Activated CD4-positive, alpha-beta T cell treated with anti-CD3 and anti-CD28 coated beads, Interleukin-2, Interleukin-4, amounts not matched to agents 100 ng/mL and 50 ng/mL, durations not matched to agents 16 hours and 8 hours (primary cell): ENCODE measurements around the gene DEFB126.
A peak's percentile ranks its signal among the peaks of the same experiment; 100 is the strongest.
"Not testable (repeated sequence)": the region's sequence is repeated elsewhere in the genome, so short reads cannot be mapped to it uniquely, and the experiment has no call there.

Experiments
- DNase-seq: peaks from one replicate; pipeline ENCODE4 v3.0.0-alpha.2; 2020; ENCODE audit warnings: low spot score

The DEFB126 gene

DNA sequence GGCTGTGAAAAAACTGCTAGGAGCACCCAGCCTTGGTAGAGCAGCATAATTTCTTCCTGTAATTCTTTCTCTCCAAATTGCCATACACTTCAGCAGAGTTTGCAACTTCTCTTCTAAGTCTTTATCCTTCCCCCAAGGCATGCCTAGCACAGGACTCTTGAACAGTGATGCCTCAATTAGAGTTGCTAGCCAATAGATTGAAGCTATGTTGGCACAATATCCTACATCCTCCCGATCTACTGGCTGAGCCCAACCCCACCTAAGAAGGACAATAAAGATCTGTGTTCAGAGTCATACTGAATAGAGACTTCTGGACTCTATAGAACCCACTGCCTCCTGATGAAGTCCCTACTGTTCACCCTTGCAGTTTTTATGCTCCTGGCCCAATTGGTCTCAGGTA lies at the start of gene DEFB126:
Gene DEFB126, plus strand, starts transcription at position 301 of the 400 bp plus-strand sequence. Its CDS starts 39 bp downstream, at position 340.
- no peak for DNase-seq

GRCh38 chr20:93641-94040 lies 48.7 kb upstream of the DEFB126 start:
- DNase-seq = no peak

- no peak for DNase-seq
Observed at GRCh38 chr20:95215-95614, 47.2 kb upstream of the DEFB126 start.

DNA sequence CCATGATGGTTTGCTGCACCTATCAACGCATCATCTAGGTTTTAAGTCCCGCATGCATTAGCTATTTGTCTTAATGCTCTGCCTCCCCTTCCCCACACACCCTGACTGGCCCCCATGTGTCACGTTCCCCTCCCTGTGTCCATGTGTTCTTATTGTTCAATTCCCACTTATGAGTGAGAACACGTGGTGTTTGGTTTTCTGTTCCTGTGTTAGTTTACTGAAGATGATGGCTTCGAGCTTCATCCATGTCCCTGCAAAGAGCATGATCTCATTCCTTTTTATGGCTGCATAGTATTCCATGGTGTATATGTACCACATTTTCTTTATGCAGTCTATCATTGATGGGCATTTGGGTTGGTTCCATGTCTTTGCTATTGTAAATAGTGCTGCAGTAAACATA lies 44.7 kb upstream of the DEFB126 start:
- DNase-seq = not testable (repeated sequence)

- DNase-seq = no peak
Observed at GRCh38 chr20:101975-102374, 40.4 kb upstream of the DEFB126 start.

DNA sequence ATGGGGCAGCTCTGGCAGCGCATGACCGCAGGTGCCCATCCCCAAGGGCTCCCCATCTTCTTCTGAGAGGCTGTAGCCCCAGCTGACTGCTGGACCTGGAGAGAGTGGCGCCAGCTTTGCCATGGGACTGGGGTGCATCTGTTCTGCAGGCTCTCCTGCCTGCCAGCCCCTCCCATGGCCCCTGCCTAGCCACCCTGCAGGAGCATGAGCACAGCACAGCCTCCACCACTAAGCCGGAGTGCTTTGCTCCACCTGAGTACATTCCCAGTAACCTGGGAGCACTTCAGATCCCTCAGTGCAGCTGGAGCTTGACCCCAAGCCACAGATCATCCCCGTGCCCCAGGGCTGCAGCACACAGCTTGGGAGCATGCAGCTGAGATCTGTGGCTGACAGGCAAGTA lies 38.9 kb upstream of the DEFB126 start:
- no peak for DNase-seq

DNA sequence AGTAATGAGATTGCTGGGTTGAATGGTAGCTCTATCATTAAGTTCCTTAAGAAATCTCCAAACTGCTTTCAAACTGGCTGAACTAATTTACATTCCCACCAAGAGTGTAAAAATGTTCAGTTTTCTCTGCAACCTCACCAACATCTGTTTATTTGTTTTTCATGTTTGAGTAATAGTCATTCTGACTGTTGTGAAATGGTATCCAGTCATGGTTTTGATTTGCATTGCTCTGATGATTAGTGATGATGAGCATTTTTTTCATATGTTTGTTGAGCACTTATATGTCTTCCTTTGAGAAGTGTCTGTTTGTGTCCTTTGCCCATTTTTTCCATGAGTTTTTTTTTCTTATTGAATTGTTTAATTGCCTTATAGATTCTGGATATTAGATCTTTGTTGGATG lies 30.0 kb upstream of the DEFB126 start:
- DNase-seq = no peak

- no peak for DNase-seq
Observed at GRCh38 chr20:117518-117917, 24.9 kb upstream of the DEFB126 start.

DNA sequence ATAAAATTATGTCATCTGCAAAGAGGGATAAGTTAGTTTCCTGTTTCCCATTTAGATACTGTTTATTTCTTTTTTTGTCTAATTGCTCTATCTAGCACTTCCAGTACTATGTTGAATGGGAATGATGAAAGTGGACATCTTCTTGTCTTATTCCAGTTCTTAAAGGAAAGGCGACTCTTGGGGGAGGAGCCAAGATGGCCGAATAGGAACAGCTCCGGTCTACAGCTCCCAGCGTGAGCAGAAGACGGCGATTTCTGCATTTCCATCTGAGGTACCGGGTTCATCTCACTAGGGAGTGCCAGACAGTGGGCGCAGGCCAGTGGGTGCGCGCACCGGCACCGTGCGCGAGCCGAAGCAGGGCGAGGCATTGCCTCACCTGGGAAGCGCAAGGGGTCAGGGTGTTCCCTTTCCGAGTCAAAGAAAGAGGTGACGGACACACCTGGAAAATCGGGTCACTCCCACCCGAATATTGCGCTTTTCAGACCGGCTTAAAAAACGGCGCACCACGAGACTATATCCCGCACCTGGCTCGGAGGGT lies 12.5 kb upstream of the DEFB126 start:
- DNase-seq = not testable (repeated sequence)

- DNase-seq = peak; percentile 27
Observed at GRCh38 chr20:137668-138490, 4.5 kb upstream of the DEFB126 start.

DNA sequence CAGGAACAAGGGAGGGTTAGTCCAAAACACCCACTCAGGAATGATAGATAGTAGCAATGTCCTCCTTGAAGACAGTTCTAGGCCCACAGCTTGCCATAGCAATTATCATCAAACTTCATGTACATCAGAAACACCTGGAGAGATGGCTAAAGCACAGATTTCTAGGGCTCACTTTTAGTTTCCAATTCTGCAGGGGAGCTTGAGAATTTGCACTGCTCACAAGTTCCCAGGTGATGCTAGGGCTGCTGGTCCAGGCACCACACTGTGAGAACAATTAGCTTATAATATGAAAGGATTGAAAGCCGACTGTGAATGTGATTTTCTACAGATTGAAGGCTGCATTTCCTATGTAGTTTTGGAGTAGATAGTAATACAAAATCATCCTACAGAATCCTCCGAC lies 3.5 kb downstream of the DEFB126 start:
- no peak for DNase-seq

- DNase-seq = no peak
Observed at GRCh38 chr20:152131-152530, 9.7 kb downstream of the DEFB126 start.

DNA sequence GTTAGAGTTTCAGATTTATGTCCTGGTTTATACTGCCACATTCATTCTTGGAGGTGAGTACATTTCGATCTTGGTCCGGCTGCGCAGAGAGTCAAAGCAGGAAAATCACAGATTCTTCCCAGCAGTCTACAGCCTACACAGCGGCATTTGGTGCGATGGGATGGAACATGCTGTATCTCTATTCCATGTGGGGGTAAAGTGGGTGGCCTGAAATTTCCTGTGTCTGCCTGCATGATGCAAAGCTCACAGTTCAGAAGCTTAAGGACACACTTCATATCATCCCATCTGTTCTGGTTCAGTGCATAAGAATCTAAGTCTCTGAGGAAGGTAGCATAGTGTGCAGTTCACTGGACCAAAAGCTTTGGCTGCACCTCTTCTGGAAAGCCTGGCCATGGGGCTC lies 14.8 kb downstream of the DEFB126 start, which contains the start of gene DEFB127:
Gene DEFB127, plus strand, starts transcription at position 301 of the 400 bp plus-strand sequence. Its CDS starts 91 bp downstream, at position 392.
- no peak for DNase-seq

DNA sequence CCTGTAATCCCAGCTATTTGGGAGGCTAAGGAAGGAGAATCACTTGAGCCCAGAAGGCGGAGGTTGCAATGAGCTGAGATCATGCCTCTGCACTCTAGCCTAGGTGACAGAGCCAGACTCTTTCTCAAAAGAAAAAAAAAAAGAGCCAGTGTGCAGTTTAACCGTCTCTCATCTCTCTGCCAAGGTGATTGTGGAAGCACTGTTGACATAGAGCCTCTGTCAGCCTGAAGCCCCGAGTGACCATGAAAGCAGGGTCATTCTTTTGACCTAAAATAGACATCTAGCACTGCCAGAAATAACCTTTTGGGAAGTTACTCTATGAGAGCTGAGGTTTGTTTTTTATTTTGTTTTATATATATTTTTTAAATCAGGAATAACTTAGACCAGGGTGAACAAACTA lies 22.2 kb downstream of the DEFB126 start:
- no peak for DNase-seq

DNA sequence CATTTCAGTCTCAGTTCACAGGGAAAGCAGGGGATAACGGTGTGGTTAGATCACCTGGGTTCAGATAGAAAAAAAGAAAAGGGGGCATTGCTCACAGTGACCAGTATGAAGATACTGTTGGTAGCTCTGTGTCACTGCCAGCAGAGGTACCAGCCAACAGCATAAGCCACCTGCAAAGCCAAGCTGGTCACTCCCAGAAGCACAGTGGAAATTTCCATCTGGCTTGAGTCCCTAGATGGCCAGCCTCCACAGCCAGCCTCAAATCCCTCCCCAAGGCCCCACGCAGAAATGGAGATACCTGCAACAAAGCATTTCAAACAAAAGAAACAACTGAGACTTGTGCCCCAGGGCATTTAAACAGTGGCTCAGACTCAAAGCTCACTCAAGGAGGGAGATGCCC lies 26.5 kb downstream of the DEFB126 start:
- no peak for DNase-seq

GRCh38 chr20:184288-184687 lies 41.9 kb downstream of the DEFB126 start:
- DNase-seq = no peak

DNA sequence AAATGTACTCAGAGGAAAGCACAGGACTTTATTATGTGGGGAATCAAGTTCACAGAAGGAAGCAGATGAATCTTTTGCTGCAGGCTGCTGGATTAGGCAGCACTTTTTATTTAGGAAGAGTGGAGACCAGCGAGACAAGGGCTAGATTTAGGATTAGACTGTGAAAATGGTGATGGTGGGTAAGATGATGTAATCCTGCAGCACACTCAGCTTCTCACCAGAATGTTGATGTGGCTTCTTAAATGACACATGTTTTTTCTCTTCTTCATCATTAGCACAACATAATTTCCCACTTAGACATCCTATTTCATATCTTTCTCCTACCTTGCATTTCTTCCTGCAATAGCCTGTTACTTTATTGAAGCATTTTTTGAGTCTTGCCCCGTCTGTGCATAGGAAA lies 45.3 kb downstream of the DEFB126 start:
- DNase-seq = no peak

- DNase-seq = no peak
Observed at GRCh38 chr20:189611-190010, 47.2 kb downstream of the DEFB126 start, which contains the start of gene DEFB128. Gene DEFB128, minus strand, starts transcription at chr20:189711. Its CDS starts 88 bp downstream, at chr20:189623.
